Esophagus muscularis mucosa (tissue), 4 donors: ENCODE measurements around the gene POU5F1. TPM values are rescaled to one million over a fixed set of nuclear protein-coding genes. Genes with fewer than 3 reads are reported as not detected.

Experiments
- DNase-seq: peaks from one replicate; pipeline ENCODE4 v3.0.0-alpha.2; 2017; ENCODE audit errors: extremely low spot score
- H3K27ac ChIP-seq, 4 donors: fragments of 200-600 bp; sonication (generic); replicated peaks in 1 of 4; 1 replicate in 3 of 4; 2 replicates in 1 of 4; pipeline ENCODE4 v1.5.1; 2016 to 2019; ENCODE audit warnings: mild to moderate bottlenecking in 1 of 4
- H3K27me3 ChIP-seq, 4 donors: fragments of 200-600 bp; sonication (generic); one replicate each; pipeline versions ENCODE4 v1.5.1 to v1.6.0; 2016 to 2019
- H3K36me3 ChIP-seq, 4 donors: fragments of 200-600 bp; sonication (generic); one replicate each; pipeline ENCODE4 v1.5.1; 2016 to 2019
- H3K4me1 ChIP-seq, 4 donors: fragments of 200-600 bp; sonication (generic); one replicate each; pipeline ENCODE4 v1.5.1; 2016 to 2019
- H3K4me3 ChIP-seq, 4 donors: fragments of 200-600 bp; sonication (generic); 1 replicate in 2 of 4; 2 replicates in 2 of 4; pipeline ENCODE4 v1.5.1; 2016 to 2019; ENCODE audit warnings: mild to moderate bottlenecking in 4 of 4, moderate library complexity in 1 of 4
- H3K9me3 ChIP-seq, 4 donors: fragments of 200-600 bp; sonication (generic); 1 replicate in 3 of 4; 2 replicates in 1 of 4; pipeline ENCODE4 v1.5.1; 2016 to 2019
- CTCF ChIP-seq, 3 experiments: fragments of 200-600 bp in 2 of 3; fragments of 450-650 bp in 1 of 3; sonication (generic) in 2 of 3; IDR thresholded peaks; one replicate each; pipeline ENCODE4 v1.5.1; 2017 to 2019; ENCODE audit warnings: antibody characterized with exemption in 3 of 3, mild to moderate bottlenecking in 2 of 3, moderate library complexity in 1 of 3
- EP300 ChIP-seq: sonication (generic); formaldehyde crosslinking; IDR thresholded peaks from one replicate; pipeline ENCODE4 v1.6.1; 2017; ENCODE audit warnings: antibody characterized with exemption
- POLR2A ChIP-seq: fragments of 450-650 bp; IDR thresholded peaks from one replicate; pipeline ENCODE4 v1.6.1; 2017; ENCODE audit warnings: antibody characterized with exemption, moderate library complexity, mild to moderate bottlenecking, low read depth
- POLR2AphosphoS5 ChIP-seq, 2 donors: sonication (generic); formaldehyde crosslinking; IDR thresholded peaks; one replicate each; pipeline ENCODE4 v1.6.1; 2017; ENCODE audit warnings: antibody characterized with exemption in 2 of 2
- WGBS: methylation state at CpG from one replicate; pipeline ENCODE4 v1.1.5; 2018; 5-methylcytosine and 5-hydroxymethylcytosine counted together
- intact Hi-C: fragments of 100-400 bp; cut with DNase I; formaldehyde crosslinking; loops from one replicate; pipeline ENCODE4 v1.15.1; 2023
- small RNA-seq, 3 donors: library from RNA; depleted of rRNA; stranded (forward); fragments of <200 nt; gene quantifications; one replicate each; pipeline ENCODE3, GENCODE V24; 2016
- total RNA-seq, 4 donors: library from RNA; depleted of rRNA; stranded (reverse); fragments of >200 nt; gene quantifications; one replicate each; pipeline versions ENCODE4 v1.1.0 to v1.2.1, GENCODE V29; 2016

POU5F1 gene
- total RNA-seq, 4 donors from 2014 or later, result 1.3 TPM; not detected in 3

- Histone ChIP-seq H3K27me3 (no peaks in the 10 kb centered on the region), H3K27ac (peak overlapping the region; percentile 62 to 79 (median 71)), H3K9me3 (no peaks in the 10 kb centered on the region), H3K4me3 (peak overlapping the region; percentile 25 to 51 (median 36)), H3K4me1 (peaks cover 36 to 50% (median 42%) of the 10 kb centered on the region in 4 donors), H3K36me3 (no peaks in the 10 kb centered on the region)
- intact Hi-C loops, result no loop called here
- TF ChIP-seq EP300 (no peak), CTCF (IDR thresholded peaks at IDR 0.05) (no peak), POLR2AphosphoS5 (IDR thresholded peaks at IDR 0.05) (no peak), POLR2A (no peak)
- no peak for DNase-seq
- WGBS, result 75% methylated on average over 9 of the region's 9 CpGs
Measured at GRCh38 chr6:31114970-31115849, 55.3 kb downstream of the POU5F1 start.

GRCh38 chr6:31114541-31114878 lies 56.0 kb downstream of the POU5F1 start, which contains the start of gene PSORS1C1:
Gene PSORS1C1, plus strand, starts transcription at chr6:31114800. Its CDS starts 14,833 bp downstream, at chr6:31129633.
- H3K4me1 ChIP-seq, result peaks cover 36 to 50% (median 42%) of the 10 kb centered on the region in 4 donors
- H3K27ac ChIP-seq, result peak within 1 kb of the TSS; percentile 62 to 79 (median 71)
- TF ChIP-seq CTCF (IDR thresholded peaks at IDR 0.05) (no peak), POLR2AphosphoS5 (IDR thresholded peaks at IDR 0.05) (peak; percentile 66 to 71)
- peak within 1 kb of the TSS; percentile 25 to 51 (median 36) for H3K4me3 ChIP-seq
- 14% methylated on average over 3 of the region's 3 CpGs for WGBS
- intact Hi-C loops, result no loop called here
- H3K9me3 ChIP-seq, result no peaks in the 10 kb centered on the region
- H3K36me3 ChIP-seq, result no peaks in the 10 kb centered on the region
- no peaks in the 10 kb centered on the region for H3K27me3 ChIP-seq
- DNase-seq, result peak; percentile 94

Small RNA genes lying within 50 kb of the gene (small RNA-seq; reads per million reads assigned to genes)
- gene POLR2LP1, result 0 reads per million in 3 donors

Other genes starting within 250 kb of the POU5F1 start
- gene SFTA2, start 238.5 kb downstream of the POU5F1 start, total RNA-seq, result 1 to 10 TPM in 1 of 4 donors, not detected in 3; 1.1 TPM
- gene MUCL3, start 229.7 kb downstream of the POU5F1 start, total RNA-seq, result not detected
- gene MUC21, start 187.0 kb downstream of the POU5F1 start, total RNA-seq, result 1 to 10 TPM in 1 of 4 donors, not detected in 3; 2.1 TPM
- gene MUC22, start 160.2 kb downstream of the POU5F1 start, total RNA-seq, result not detected
- gene C6orf15, start 58.1 kb downstream of the POU5F1 start, total RNA-seq, result not detected
- gene PSORS1C1, start 55.9 kb downstream of the POU5F1 start, total RNA-seq, result 1 to 10 TPM in 3 of 4 donors, under 1 TPM in 1; 0.34 to 1.2 (median 1.1) TPM
- not detected for gene CDSN, start 50.2 kb downstream of the POU5F1 start, total RNA-seq
- not detected for gene PSORS1C2, start 31.6 kb downstream of the POU5F1 start, total RNA-seq
- gene CCHCR1, start 12.9 kb downstream of the POU5F1 start, total RNA-seq, result 10 to 100 TPM in 2 of 4 donors, 1 to 10 TPM in 2; 5.8 to 11.6 (median 9.4) TPM
- 1 to 10 TPM; 2.3 to 6.7 (median 5.8) TPM for gene TCF19, start 12.1 kb downstream of the POU5F1 start, total RNA-seq
- 100 to 1,000 TPM; 251 to 549 (median 296) TPM for gene HLA-C, start 101.4 kb upstream of the POU5F1 start, total RNA-seq
- gene HLA-B, start 186.5 kb upstream of the POU5F1 start, total RNA-seq, result 100 to 1,000 TPM; 336 to 628 (median 502) TPM
- 10 to 100 TPM; 18.9 to 35.4 (median 22.3) TPM for gene MICA, start 232.9 kb upstream of the POU5F1 start, total RNA-seq